Hippocampal formation (tissue), 2 donors: Measurements from ENCODE around the gene ANKRD42.
A peak's percentile ranks its signal among the peaks of the same experiment; 100 is the strongest.

Source experiments
- DNase-seq, 2 donors: peaks; one replicate each; lab custom pipeline; 2025; lab: John Stamatoyannopoulos, UW

The ANKRD42 gene

GRCh38 chr11:83193315-83194280 is at the start of gene ANKRD42:
TSS of gene ANKRD42 (plus strand) at chr11:83193712. CDS start at chr11:83194671, 959 bp downstream.
- peak; percentile 87 to 91 for DNase-seq

- DNase-seq, result no peak
Measured at GRCh38 chr11:83147895-83148294, 45.6 kb upstream of the ANKRD42 start.

- DNase-seq, result no peak
Measured at GRCh38 chr11:83150450-83150849, 43.1 kb upstream of the ANKRD42 start.

DNA sequence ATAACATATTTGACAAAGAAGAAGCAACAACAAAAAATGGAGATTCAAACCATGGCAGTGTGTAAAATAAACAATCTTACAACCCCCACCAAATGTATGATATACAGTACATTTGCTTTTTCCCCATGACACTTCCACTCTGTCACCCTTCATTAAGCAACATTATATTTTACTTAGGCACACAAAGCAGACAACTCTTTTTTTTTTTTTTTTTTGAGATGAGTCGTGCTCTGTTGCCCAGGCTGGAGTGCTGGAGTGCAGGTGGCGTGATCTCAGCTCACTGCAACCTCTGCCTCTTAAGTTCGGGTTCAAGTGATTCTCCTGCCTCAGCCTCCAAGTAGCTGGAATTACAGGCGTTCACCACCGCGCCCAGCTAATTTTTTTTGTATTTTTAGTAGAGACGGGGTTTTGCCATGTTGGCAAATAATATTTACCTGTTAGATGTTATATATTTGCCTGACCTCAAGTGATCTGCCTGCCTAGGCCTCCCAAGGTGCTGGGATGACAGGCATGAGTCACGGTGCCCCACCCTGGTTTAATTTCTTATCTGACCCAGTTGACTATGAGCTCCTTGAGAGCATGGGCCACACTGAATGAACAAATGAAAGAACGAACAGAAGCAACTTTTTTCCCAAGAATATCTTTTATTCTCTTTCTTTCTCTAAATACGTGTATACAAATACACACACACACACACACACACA is 42.1 kb upstream of the ANKRD42 start:
- DNase-seq, result no peak

DNA sequence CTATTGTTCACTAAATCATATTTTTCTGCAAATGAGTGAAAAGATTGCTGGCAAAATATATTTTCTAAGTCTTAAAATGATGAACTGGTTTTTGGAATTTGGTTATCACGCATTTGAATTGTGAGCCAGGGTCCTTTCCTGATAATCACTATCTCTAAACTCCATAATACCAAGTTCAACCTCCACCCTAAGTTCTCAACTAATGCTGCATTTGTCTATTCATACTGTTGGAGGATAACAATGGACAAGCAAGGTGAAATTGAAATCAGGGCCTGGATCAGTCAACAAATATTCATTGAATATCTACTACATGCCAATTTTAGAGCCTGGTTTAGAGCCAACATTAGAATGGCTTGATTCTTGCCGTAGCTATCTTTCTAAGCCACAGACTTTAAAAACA is 41.2 kb upstream of the ANKRD42 start:
- DNase-seq, result no peak

- no peak for DNase-seq
Measured at GRCh38 chr11:83153764-83154163, 39.7 kb upstream of the ANKRD42 start.

GRCh38 chr11:83156144-83156995 is 37.1 kb upstream of the ANKRD42 start:
- DNase-seq, result peak; percentile 99 to 100

- no peak for DNase-seq
Measured at GRCh38 chr11:83156996-83157593, 36.4 kb upstream of the ANKRD42 start, which contains the start of gene PCF11. TSS of gene PCF11 (plus strand) at chr11:83157131. CDS start at chr11:83157440, 309 bp downstream.

DNA sequence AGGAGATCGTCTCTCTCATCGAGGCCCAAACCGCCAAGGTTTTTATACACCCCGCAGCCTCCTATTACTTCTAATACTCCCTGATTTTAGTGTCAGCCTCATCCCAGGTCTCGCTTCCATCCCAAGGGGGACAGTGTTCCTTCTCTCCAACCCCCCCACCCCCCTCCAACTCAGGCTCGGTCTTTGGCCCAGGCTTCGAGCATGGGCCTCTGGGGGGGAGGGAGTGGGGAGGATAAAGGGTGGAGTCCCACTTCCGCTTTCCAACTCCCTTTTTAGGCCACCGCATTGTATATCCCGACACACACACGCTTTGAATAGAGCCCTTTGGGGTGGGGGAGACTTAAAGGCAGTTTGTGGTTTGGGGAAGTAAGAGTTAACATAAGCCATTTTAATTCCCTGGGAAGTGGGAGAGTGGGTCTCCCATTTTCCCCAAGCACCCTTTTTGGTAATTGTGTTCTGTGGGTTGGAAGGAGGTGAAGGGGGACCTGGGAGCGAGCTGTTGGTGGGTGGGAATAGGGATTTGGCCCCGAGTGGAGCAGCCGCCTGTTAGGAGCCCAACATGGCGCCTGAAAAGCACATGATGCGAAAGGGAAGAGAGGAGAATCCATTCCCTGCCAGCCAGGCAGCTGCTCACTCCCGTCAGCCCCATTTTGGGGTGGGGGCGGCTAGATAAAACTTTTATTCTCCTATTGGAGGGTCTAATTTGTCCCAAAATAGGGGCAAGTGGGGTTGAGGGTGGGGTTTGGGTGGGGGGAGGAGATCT is 35.7 kb upstream of the ANKRD42 start:
- DNase-seq, result peak; percentile 39 to 61

DNA sequence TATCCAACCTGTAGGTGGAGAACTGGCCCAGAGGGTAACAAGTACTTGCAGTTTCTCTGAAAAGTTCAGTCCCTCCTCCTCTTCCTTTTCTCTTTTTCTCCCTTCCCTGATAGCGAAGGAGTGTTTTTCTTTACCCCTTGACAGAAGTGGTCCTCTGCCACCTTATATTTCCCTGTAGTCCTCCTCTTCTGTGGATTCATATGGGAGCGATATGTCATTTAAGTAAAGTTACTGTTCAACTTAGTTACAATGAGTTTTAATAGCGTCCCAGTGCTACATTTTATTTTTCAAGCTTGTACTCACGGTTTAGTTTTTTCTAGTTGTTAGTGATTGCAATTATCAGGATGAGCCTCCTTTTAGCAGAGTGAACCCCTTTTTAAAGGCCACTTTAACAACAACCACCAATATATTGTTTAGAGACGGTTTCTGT is 35.1 kb upstream of the ANKRD42 start:
- DNase-seq, result peak in 1 of 2 donors; percentile 59

- DNase-seq, result no peak
Measured at GRCh38 chr11:83158965-83159901, 34.3 kb upstream of the ANKRD42 start.

DNA sequence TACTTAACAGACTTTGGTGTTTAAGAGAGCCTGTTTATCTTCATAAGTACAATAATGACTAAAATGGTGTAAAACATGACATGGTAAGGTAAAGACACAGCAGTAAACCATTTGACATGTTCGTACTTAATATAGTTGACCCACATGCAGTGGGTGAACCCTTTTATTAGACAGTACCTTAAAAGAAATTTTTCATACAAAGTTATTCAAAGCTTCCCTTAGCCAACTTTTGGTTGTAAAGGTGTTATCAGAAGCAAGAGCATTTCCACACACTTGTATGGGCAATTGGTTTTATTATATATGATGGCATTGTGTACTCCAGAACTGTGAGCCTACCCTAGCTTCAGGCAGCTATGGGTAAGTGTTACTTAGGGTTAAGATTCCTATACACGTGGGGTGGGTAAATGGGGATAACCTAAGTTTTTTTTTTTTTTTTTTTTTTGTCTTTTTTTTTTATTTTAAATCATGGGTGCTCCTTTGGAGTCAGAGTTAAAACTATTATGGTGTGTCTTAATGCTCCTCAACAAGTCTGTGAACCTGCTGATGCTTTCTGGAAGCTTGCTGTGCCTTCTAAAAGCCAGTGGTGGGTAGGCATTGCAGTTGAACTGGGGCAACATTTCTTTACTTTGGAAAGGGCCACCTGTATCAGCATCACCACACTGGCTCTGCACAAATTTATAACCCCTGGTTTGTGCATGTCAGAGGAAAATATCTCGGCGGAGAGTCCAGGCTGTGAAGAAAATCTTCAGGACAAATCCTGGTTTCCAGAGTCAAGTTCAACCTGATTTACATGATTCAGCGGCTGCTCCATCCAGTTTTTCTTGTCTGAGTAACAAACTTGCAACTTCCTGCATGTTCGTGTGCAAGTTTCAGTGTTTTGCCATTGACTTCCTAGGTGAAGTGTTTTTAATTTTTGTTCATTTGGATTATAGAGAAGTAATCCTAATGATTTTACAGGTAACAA is 33.3 kb upstream of the ANKRD42 start:
- peak; percentile 2 to 16 for DNase-seq

GRCh38 chr11:83161610-83162199 is 31.8 kb upstream of the ANKRD42 start:
- no peak for DNase-seq

GRCh38 chr11:83162377-83162776 is 31.1 kb upstream of the ANKRD42 start:
- no peak for DNase-seq

- DNase-seq, result no peak
Measured at GRCh38 chr11:83166193-83166866, 27.2 kb upstream of the ANKRD42 start.

DNA sequence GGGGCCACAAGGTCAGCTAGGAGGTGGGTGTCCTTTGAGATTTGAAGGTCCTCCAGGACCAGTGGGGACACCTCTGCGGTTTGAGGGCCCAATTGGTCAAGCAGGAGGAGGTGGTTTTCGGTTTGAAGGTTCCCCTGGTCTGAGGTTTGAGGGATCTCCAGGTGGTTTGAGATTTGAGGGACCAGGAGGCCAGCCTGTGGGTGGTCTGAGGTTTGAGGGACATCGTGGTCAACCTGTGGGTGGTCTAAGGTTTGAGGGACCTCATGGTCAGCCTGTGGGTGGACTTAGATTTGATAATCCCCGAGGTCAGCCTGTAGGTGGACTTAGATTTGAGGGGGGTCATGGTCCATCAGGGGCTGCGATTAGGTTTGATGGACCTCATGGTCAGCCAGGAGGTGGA is 24.8 kb upstream of the ANKRD42 start:
- DNase-seq, result no peak

- DNase-seq, result no peak
Measured at GRCh38 chr11:83170865-83171264, 22.6 kb upstream of the ANKRD42 start.
